Activated T-helper 17 cell treated with anti-CD3 and anti-CD28 coated beads, Interleukin-2, amount 50 U/mL, for 72 hours (primary cell): ENCODE measurements around the gene PATJ. TPM values are rescaled to one million over a fixed set of nuclear protein-coding genes. Genes with fewer than 3 reads are reported as not detected.
A peak's percentile ranks its signal among the peaks of the same experiment; 100 is the strongest.
"Not testable (repeated sequence)": the region's sequence is repeated elsewhere in the genome, so short reads cannot be mapped to it uniquely, and the experiment has no call there.

Experiments used
- ATAC-seq: fragments of 150-1000 bp; cut with Tn5 transposase; replicated peaks from 2 replicates; pipeline ENCODE4 v1.10.0; 2021; ENCODE audit warnings: mild to moderate bottlenecking, moderate library complexity
- H3K27ac Mint-ChIP-seq: one replicate; pipeline ENCODE4 v1.8.0; 2022; ENCODE audit warnings: mixed read lengths
- H3K27me3 Mint-ChIP-seq: one replicate; pipeline ENCODE4 v1.8.0; 2022; ENCODE audit warnings: mixed read lengths
- H3K36me3 Mint-ChIP-seq: one replicate; pipeline ENCODE4 v1.8.0; 2022; ENCODE audit warnings: low read depth, mild to moderate bottlenecking, mixed read lengths
- H3K4me1 Mint-ChIP-seq: one replicate; pipeline ENCODE4 v1.8.0; 2022; ENCODE audit warnings: mixed read lengths
- H3K4me3 Mint-ChIP-seq: one replicate; pipeline ENCODE4 v1.8.0; 2022; ENCODE audit warnings: mild to moderate bottlenecking, mixed read lengths
- H3K9me3 Mint-ChIP-seq: one replicate; pipeline ENCODE4 v1.8.0; 2022; ENCODE audit warnings: mixed read lengths
- total RNA-seq, 2 donors: library from RNA; stranded (reverse); gene quantifications; one replicate each; pipeline ENCODE4 v1.2.3, GENCODE V29; 2022

PATJ gene
- total RNA-seq, 2 donors from 2014 or later = 15.7 to 30.1 TPM

GRCh38 chr1:61951731-61952580 is 209.7 kb downstream of the PATJ start:
- Mint-ChIP-seq H3K36me3 (peaks cover 6% of the 10 kb centered on the region), H3K4me1 (no peaks in the 10 kb centered on the region), H3K9me3 (no peaks in the 10 kb centered on the region), H3K4me3 (no peak overlapping the region), H3K27me3 (no peaks in the 10 kb centered on the region), H3K27ac (peak overlapping the region; percentile 23)
- ATAC-seq = no peak

GRCh38 chr1:61952675-61953074 is 210.4 kb downstream of the PATJ start:
- no peak for ATAC-seq
- no peaks in the 10 kb centered on the region for H3K9me3 Mint-ChIP-seq
- H3K4me3 Mint-ChIP-seq = no peak overlapping the region
- H3K4me1 Mint-ChIP-seq = no peaks in the 10 kb centered on the region
- H3K36me3 Mint-ChIP-seq = peaks cover 6% of the 10 kb centered on the region
- H3K27ac Mint-ChIP-seq = no peak overlapping the region
- no peaks in the 10 kb centered on the region for H3K27me3 Mint-ChIP-seq

GRCh38 chr1:61953076-61953789 is 211.0 kb downstream of the PATJ start:
- no peak for ATAC-seq
- Mint-ChIP-seq H3K4me3 (no peak overlapping the region), H3K4me1 (no peaks in the 10 kb centered on the region), H3K9me3 (no peaks in the 10 kb centered on the region), H3K27me3 (no peaks in the 10 kb centered on the region), H3K27ac (no peak overlapping the region), H3K36me3 (peaks cover 6% of the 10 kb centered on the region)

DNA sequence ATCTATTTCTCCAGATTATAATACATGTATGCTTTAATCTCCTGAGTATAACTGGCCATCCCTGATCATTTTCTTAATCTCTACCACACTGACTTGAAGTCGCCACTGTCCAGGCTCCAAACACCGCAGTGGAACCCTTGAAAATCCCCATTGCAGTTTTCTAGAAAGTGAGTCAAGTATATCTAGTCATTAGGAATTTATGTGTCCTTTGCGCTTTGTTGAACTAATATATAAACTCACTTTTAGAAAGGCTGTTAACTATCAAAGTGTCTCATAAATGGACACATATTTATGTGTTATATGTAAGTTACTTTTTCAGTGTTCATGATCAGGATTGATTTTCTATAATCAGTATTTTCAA is 211.5 kb downstream of the PATJ start:
- no peaks in the 10 kb centered on the region for H3K27me3 Mint-ChIP-seq

DNA sequence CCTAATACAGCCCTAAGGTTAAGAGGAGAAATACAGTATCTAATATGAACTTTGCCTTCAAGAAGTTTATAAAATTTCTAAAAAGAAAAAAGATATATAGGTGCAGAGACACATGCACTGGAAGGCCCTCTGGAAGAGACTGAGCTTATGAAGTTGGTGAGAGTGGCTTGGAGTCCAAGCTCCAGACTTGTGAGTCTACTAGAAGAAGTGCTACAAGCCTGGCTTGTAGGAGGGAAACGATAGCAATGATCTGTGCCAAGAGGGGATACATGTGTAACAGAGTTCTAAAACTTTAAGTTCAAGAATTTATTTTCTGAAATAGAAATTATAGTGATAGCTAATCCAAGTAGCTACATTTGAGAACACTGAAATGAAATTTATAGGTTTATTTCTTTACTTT is 213.0 kb downstream of the PATJ start:
- no peaks in the 10 kb centered on the region for H3K27me3 Mint-ChIP-seq
- no peaks in the 10 kb centered on the region for H3K4me1 Mint-ChIP-seq

More for the DNA sequence above, 211.5 kb downstream of the PATJ start:
- no peak for ATAC-seq
- H3K9me3 Mint-ChIP-seq = no peaks in the 10 kb centered on the region
- H3K27ac Mint-ChIP-seq = no peak overlapping the region
- no peak overlapping the region for H3K4me3 Mint-ChIP-seq
- H3K4me1 Mint-ChIP-seq = no peaks in the 10 kb centered on the region
- H3K36me3 Mint-ChIP-seq = peaks cover 6% of the 10 kb centered on the region

DNA sequence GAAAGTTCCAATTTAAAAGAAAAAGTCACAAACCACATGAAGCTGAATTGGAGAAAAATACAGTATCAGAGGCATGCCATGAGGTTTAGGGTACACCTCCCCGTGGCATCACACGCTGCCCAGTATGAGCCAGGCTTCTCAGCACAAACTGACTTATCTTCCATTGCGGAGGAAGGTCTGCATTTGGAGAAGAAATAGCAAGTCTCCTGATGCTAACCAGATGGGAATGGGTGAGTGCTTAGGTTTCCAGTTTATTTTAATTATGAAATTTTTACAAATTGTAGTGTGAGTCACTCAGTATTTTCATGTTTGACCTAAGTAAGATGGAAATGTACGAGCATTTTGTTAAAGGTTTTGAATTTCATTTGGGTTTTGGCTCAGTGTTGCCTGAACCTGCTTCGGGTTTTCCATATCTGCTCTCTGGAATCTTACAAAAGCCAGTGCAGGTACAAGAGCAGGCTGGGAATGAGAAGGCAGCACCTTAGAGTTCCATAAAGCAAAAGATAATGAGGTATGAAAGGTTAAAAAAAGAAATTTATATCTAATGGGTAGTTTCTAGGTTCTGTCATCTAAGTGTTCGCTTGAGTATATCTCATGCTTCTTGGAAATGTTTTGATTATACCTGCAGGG is 213.9 kb downstream of the PATJ start:
- Mint-ChIP-seq H3K9me3 (no peaks in the 10 kb centered on the region), H3K27me3 (no peaks in the 10 kb centered on the region)
- ATAC-seq = no peak

More for the DNA sequence above, 213.0 kb downstream of the PATJ start:
- Mint-ChIP-seq H3K36me3 (peaks cover 6% of the 10 kb centered on the region), H3K27ac (no peak overlapping the region), H3K9me3 (no peaks in the 10 kb centered on the region), H3K4me3 (no peak overlapping the region)
- ATAC-seq = no peak

DNA sequence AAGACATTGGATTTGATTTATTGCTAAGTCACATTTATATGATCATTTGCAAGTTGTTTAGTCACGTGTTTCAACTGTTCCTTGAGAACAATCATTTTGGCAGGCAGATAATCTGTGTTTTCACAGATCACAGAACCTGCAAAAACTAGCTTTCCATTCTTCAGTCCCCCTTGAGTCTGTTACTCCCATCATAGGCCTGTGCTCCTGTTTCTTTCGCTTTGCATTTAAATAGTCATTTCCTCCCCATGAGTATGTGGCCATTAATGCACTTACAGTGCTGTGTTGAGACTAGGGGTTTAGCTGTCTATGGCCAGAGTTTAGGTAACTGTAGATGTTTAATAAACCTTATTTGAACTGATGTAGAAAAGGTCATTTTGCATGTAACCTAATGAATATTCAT is 214.5 kb downstream of the PATJ start:
- Mint-ChIP-seq H3K27ac (no peak overlapping the region), H3K9me3 (no peaks in the 10 kb centered on the region), H3K4me3 (no peak overlapping the region), H3K4me1 (no peaks in the 10 kb centered on the region), H3K36me3 (peaks cover 6% of the 10 kb centered on the region), H3K27me3 (no peaks in the 10 kb centered on the region)
- ATAC-seq = no peak

More for the DNA sequence above, 213.9 kb downstream of the PATJ start:
- Mint-ChIP-seq H3K27ac (no peak overlapping the region), H3K4me1 (no peaks in the 10 kb centered on the region), H3K36me3 (peaks cover 6% of the 10 kb centered on the region), H3K4me3 (no peak overlapping the region)

- no peaks in the 10 kb centered on the region for H3K9me3 Mint-ChIP-seq
These were observed 218.7 kb downstream of the PATJ start for GRCh38 chr1:61961009-61961408.

DNA sequence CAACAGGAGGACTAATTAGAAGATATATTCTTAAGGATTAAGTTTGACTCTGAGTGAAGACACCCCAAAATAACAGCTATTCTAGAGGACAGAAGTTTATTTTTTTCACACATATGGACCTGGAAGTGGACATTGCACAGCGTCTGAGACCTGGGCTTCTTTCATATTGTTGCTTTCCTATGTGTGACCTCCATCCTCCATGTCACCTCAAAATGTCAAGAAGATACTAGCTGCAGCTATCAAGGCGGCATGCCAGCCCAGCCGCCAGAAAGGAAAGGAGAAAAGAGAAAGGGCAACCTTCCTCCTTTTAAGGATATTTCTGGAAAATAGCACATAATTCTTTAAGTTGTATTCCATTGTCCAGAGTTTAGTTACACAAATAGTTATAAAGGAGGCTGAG is 220.4 kb downstream of the PATJ start:
- H3K9me3 Mint-ChIP-seq = no peaks in the 10 kb centered on the region

More at GRCh38 chr1:61961009-61961408, 218.7 kb downstream of the PATJ start:
- Mint-ChIP-seq H3K27ac (no peak overlapping the region), H3K4me1 (no peaks in the 10 kb centered on the region), H3K4me3 (no peak overlapping the region), H3K36me3 (peaks cover 7% of the 10 kb centered on the region), H3K27me3 (no peaks in the 10 kb centered on the region)
- ATAC-seq = no peak

DNA sequence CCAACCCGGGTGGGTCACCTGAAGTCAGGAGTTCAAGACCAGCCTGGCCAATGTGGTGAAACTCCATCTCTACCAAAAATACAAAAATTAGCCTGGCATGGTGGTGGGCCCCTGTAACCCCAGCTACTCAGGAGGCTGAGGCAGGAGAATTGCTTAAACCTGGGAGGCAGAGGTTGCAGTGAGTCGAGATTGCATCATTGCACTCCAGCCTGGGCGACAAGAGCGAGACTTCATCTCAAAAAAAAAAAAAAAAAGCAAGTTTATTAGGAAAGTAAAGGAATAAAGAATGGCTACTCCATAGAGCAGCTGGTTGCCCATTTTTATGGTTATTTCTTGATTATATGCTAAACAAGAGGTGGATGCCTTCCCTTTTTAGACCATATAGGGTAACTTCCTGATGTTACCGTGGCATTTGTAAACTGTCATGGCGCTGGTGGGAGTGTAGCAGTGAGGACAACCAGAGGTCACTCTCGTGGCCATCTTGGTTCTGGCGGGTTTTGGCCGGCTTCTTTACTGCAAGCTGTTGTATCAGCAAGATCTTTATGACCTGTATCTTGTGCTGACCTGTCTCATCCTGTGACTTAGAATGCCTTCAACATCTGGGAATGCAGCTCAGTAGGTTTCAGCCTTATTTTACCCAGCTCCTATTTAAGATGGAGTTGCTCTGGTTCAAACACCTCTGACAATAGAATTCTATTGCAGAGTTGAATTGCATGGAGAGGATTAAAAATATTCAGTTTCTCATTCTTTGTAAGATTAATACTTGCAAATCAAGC is 224.4 kb downstream of the PATJ start:
- not testable (repeated sequence) for H3K27me3 Mint-ChIP-seq, ATAC-seq
- peaks cover 13% of the 10 kb centered on the region for H3K36me3 Mint-ChIP-seq

More for the DNA sequence above, 220.4 kb downstream of the PATJ start:
- no peaks in the 10 kb centered on the region for H3K27me3 Mint-ChIP-seq
- peaks cover 8% of the 10 kb centered on the region for H3K36me3 Mint-ChIP-seq
- H3K4me1 Mint-ChIP-seq = no peaks in the 10 kb centered on the region
- H3K4me3 Mint-ChIP-seq = no peak overlapping the region
- H3K27ac Mint-ChIP-seq = no peak overlapping the region
- no peak for ATAC-seq

GRCh38 chr1:61967750-61968149 is 225.5 kb downstream of the PATJ start:
- H3K4me1 Mint-ChIP-seq = no peaks in the 10 kb centered on the region
- H3K27ac Mint-ChIP-seq = no peak overlapping the region
- no peaks in the 10 kb centered on the region for H3K9me3 Mint-ChIP-seq
- H3K36me3 Mint-ChIP-seq = peaks cover 6% of the 10 kb centered on the region
- H3K27me3 Mint-ChIP-seq = no peaks in the 10 kb centered on the region
- no peak overlapping the region for H3K4me3 Mint-ChIP-seq
- ATAC-seq = no peak

More for the DNA sequence above, 224.4 kb downstream of the PATJ start:
- H3K4me3 Mint-ChIP-seq, H3K27ac Mint-ChIP-seq, H3K4me1 Mint-ChIP-seq, H3K9me3 Mint-ChIP-seq: not testable (repeated sequence)

- ATAC-seq = no peak
These were observed 226.6 kb downstream of the PATJ start for GRCh38 chr1:61968869-61969268.

GRCh38 chr1:61973100-61973837 is 231.0 kb downstream of the PATJ start:
- Mint-ChIP-seq H3K27me3 (no peaks in the 10 kb centered on the region), H3K27ac (no peak overlapping the region), H3K4me3 (no peak overlapping the region), H3K4me1 (no peaks in the 10 kb centered on the region), H3K9me3 (no peaks in the 10 kb centered on the region), H3K36me3 (peaks cover 5% of the 10 kb centered on the region)
- no peak for ATAC-seq

More at GRCh38 chr1:61968869-61969268, 226.6 kb downstream of the PATJ start:
- H3K27ac Mint-ChIP-seq = no peak overlapping the region
- H3K4me1 Mint-ChIP-seq = no peaks in the 10 kb centered on the region
- H3K4me3 Mint-ChIP-seq = no peak overlapping the region
- H3K27me3 Mint-ChIP-seq = no peaks in the 10 kb centered on the region
- H3K9me3 Mint-ChIP-seq = no peaks in the 10 kb centered on the region
- H3K36me3 Mint-ChIP-seq = peaks cover 6% of the 10 kb centered on the region
